Measurements from ENCODE around the gene PTX4.

The PTX4 gene

GRCh38 chr16:1533443-1533951 is 44.8 kb upstream of the PTX4 start, which contains the start of gene TMEM204:
Gene TMEM204 (plus strand): TSS chr16:1533666. CDS start chr16:1534276, 610 bp downstream.
- TF ChIP-seq CTCF (IDR thresholded peaks at IDR 0.05) = no peak
- DNase-seq (ENCODE audit: low spot score) = no peak
- Histone ChIP-seq H3K27ac (peak within 1 kb of the TSS; percentile 79 to 96), H3K4me3 (peak within 1 kb of the TSS; percentile 80)

GRCh38 chr16:1532771-1533170 is 44.0 kb upstream of the PTX4 start:
- DNase-seq (ENCODE audit: low spot score) = no peak
- peak overlapping the region; percentile 79 to 96 for H3K27ac ChIP-seq
- TF ChIP-seq CTCF (IDR thresholded peaks at IDR 0.05) = no peak
- H3K4me3 ChIP-seq = peak overlapping the region; percentile 80

- Histone ChIP-seq H3K27ac (peak overlapping the region; percentile 79 to 96), H3K4me3 (peak overlapping the region; percentile 80)
- no peak for TF ChIP-seq CTCF (IDR thresholded peaks at IDR 0.05)
- DNase-seq (ENCODE audit: low spot score) = peak; percentile 93
These were observed 43.5 kb upstream of the PTX4 start for GRCh38 chr16:1532081-1532760.

GRCh38 chr16:1531638-1531910 is 42.8 kb upstream of the PTX4 start:
- Histone ChIP-seq H3K4me3 (peak overlapping the region; percentile 80), H3K27ac (peak overlapping the region; percentile 79 to 96)
- DNase-seq (ENCODE audit: low spot score) = no peak
- no peak for TF ChIP-seq CTCF (IDR thresholded peaks at IDR 0.05)

- Histone ChIP-seq H3K27ac (peak overlapping the region; percentile 79 to 96), H3K4me3 (peak overlapping the region; percentile 80)
- TF ChIP-seq CTCF (IDR thresholded peaks at IDR 0.05) = no peak
- no peak for DNase-seq (ENCODE audit: low spot score)
These were observed 42.3 kb upstream of the PTX4 start for GRCh38 chr16:1530883-1531637.

- no peak for TF ChIP-seq CTCF (IDR thresholded peaks at IDR 0.05)
- peak overlapping the region; percentile 79 to 96 for H3K27ac ChIP-seq
- H3K4me3 ChIP-seq = no peak overlapping the region
- DNase-seq (ENCODE audit: low spot score) = no peak
These were observed 41.7 kb upstream of the PTX4 start for GRCh38 chr16:1530349-1530882.

Data from coronary artery (tissue), 2 donors.